A204.1 (cell line): Measurements from ENCODE around the gene FAM151B.
"Not testable (repeated sequence)": the region's sequence is repeated elsewhere in the genome, so short reads cannot be mapped to it uniquely, and the experiment has no call there.

ENCODE experiments used
- FAIRE-seq: peaks from 2 replicates; lab custom pipeline; 2012; peaks lifted over from hg19 to GRCh38; lab: Jason Lieb, UNC

Gene FAM151B

DNA sequence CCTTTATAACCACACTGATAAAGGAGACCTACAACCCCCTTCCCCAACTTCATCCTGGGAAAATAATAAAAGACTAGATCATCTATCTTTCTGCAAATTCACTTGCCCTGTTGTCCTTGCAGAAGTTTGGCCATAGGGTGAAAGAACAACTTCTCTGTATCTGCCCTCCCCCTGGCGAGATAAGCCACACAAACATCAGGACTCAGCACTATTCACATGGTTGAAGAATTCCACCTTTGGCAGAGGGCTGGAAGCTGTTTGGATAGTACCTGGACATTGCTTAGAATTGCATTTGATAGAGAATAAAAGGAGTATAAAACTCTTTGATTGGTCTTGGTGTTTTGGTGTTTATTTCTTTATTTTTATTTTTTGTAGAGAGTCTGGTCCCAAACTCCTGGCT lies 16.9 kb downstream of the FAM151B start:
- FAIRE-seq = no peak

DNA sequence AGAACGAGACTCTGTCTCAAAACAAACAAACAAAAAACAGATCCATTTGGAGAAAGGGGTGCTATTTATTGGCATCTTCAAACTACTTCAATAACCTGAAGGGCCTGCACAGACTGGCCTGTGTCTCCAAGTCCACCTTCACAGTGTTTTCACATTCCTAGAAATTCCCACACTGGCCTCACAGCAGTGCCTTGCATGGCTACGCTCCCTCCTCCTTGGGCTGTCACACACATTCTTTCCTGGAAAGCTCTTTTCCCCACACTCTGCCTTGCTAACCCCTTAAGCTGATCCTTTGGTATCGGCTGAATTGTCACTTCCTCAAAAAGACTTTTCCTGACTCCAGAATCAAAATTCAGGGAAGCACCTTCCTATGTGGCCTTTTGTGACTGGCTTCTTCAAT lies 19.8 kb downstream of the FAM151B start:
- no peak for FAIRE-seq

DNA sequence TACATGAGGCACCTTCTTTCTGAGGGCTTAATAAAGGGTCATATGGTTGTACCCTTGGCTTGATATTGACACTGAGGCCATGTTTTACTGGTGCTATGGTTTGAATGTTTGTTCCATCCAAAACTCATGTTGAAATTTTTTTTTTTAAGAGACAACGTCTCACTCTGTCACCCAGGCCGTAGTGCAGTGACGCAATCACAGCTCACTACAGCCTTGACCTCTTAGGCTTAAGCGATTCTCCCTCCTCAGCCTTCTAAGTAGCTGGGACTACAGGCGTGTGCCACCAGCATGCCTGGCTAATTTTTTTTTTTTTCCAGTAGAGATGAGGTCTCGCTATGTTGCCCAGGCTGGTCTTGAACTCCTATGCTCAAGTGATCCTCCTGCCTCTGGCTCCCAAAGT lies 20.9 kb downstream of the FAM151B start:
- no peak for FAIRE-seq

DNA sequence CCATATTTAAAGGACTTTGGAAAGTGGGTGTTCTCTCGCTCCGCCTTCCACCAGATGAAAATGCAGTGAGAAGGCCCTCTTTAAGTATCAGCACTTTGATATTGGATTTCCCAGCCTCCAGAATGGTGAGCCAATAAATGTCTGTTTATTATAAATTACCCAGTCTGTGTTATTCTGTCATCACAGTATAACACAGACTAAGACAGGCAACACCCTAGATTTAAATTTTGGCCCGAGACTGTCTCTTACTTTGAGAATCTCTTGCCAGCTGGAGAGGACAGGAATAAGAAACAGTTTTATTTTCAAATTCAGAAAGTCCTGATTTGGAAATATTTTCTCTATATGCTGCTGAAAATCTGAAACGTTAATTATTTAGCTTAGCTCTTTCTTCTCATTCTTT lies 21.5 kb downstream of the FAM151B start:
- no peak for FAIRE-seq

DNA sequence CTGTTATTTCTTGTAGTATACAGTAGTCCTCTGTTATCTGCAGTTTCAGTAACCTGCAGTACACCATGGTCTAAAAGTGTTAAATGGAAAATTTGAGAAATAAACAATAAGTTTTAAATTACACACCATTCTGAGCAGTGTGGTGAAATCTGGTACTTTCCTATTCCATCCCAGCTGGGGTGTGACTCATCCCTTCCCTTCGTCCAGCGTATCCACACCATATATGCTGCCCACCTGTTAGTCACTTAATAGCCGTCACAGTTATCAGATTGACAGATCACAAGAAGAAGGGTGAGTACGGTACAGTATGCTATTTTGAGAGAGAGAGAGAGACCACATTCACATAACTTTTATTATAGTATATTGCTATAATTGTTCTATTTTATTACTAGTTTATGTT lies 28.9 kb downstream of the FAM151B start:
- no peak for FAIRE-seq

DNA sequence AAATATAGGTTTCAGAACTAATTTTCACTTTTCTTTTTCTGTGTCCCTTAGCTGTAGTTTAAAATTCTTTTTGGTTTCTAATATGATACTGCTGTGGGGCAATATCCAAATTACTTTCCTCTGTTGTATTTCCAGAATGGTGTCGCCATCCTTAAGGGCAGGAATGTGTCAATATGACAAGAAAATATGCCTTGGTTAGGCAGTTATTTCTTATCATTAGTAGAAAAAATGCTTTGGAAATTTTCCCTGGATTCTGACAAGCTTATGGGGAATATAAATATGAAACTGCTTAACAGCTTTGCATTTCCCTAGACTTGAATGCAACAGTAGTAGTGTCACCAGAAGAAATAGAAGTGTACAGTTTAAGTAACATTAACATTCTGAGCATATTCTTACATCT lies 52.8 kb downstream of the FAM151B start:
- FAIRE-seq = no peak

DNA sequence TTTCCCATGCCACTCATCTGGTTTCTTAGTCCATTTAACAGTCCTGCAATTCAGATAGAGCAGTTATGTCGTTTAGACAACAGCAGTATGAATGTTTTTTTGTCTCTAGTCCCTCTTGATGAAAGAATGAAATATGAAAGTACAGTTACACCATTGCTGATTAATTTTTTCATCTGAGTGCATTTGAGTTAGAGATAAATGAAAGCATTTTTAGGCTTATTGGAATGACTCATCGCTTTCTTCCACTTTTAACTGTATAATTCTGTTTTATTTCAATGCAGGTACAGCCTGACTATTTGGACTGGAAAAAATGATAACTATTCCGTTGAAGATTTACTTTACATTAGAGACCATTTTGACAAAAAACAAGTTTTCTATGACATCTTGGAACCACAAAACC lies 53.5 kb downstream of the FAM151B start:
- no peak for FAIRE-seq

DNA sequence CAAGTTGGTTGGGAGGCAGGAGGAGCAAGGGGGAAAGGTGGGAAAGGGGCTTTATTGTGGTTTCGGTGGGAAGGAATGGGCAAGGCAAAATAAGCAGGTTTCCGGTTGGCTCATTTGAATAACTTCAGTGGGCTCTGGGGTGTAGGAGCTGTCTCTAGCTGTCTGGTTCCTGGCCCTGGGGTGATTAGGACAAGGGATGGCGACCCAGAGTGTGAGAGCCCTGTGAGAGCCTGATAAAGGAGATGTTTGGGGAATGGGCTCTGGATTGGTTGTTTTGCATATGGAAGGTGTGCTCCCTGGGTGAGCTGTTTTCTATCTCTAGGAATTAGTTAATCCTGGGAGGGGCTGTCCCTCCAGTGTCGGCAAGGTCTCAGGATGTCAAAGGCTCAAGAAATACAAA lies 66.7 kb downstream of the FAM151B start:
- FAIRE-seq = no peak

DNA sequence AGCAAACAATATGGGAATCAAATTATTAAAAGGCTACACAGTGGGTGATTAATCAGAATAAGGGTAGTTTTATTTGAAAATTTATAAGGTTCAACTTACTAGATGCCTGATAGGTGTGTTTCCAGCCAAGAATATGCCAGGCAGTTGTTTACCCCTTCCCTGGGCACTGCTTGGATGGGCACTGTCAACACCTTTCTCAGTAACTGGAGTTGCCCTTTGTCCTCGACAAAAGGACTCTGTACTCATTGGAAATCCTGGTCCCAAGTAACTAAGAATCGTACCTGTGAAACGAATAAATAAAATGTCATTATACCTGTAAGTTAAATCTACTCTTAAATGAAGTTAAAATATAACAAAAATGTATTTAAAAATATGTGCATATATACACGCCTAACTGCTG lies 67.2 kb downstream of the FAM151B start:
- FAIRE-seq = no peak

DNA sequence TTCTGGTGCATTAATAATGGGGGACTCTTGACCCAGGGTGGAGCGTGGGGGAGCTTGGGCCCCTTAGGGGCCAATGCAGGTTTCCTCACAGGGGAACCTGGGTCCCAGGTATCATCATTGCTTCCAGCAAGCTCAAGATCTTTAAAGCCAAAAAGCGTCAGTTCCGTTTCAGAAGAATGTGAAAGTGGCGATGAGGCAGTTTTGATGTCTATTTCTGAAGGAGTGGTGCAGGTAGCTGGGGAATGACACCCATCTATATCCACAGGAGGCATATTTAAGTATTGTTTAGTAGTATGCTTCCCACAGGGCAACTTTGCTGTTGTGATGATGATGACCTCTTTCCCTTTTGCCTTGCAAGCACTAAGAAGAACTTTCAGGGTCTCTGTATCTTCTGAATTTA lies 71.3 kb downstream of the FAM151B start:
- FAIRE-seq = no peak

DNA sequence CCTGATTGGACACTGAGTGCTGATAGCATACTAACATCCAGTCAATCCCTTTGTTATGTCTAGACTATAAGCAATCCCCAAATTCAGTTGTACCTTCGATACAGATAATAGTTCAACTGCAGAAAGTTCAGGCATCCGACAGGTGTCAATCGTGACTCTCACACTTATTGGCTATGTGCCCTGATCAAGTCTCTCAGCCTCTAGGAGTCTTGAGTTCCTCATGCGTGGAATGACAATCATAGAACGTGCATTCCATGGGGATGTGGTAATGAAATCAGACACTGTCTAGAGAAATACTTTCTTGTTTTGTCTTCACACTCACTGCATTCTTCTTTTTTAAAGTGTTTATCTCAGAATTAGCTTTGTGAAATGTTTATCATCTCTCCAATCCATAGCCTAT lies 77.4 kb downstream of the FAM151B start:
- no peak for FAIRE-seq

DNA sequence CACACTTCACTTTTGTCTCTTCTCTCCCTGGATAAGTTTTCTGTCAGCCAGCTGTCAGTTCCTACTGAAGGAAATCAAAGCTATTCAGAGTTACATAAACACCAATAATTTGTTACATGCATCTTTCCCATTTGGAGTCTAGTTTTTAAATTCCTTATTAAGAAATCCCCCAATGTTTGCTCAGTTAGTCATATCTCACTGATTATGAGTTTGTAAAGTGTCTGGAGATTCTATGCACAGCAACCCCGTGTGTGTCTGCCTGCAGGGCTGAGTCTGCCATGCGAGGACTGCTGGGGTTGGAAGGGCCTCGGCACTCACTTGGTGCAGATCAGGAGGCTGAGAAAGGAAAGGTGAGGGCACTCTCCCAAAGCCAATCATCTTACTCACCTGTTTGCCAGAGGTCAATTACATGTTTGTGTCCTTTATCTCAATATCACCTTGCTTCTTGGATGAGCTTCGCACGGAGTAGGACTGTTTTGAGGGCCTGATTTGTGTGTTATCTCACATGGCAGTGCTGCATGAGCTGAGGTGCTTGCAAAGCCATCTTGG lies 78.9 kb downstream of the FAM151B start:
- no peak for FAIRE-seq

DNA sequence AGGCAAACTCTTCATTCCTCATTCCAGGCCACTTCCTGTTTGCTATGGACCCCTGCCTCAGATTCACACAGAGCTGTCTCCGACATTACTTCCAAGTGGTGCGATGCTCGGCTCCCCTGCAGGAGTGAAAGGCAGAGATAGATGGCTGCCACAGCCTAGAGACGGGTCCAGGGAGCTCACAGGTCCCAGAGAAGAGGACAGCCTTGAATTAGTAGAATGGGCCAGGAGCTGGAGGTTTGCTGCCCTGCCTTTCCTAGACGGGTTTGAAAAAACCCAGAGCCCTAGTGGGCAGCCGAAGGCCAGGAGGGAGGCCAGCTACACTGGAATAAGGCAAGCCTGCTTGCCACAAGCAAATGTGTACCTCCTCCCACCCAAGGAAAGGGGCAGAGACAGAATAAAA lies 80.4 kb downstream of the FAM151B start:
- no peak for FAIRE-seq

DNA sequence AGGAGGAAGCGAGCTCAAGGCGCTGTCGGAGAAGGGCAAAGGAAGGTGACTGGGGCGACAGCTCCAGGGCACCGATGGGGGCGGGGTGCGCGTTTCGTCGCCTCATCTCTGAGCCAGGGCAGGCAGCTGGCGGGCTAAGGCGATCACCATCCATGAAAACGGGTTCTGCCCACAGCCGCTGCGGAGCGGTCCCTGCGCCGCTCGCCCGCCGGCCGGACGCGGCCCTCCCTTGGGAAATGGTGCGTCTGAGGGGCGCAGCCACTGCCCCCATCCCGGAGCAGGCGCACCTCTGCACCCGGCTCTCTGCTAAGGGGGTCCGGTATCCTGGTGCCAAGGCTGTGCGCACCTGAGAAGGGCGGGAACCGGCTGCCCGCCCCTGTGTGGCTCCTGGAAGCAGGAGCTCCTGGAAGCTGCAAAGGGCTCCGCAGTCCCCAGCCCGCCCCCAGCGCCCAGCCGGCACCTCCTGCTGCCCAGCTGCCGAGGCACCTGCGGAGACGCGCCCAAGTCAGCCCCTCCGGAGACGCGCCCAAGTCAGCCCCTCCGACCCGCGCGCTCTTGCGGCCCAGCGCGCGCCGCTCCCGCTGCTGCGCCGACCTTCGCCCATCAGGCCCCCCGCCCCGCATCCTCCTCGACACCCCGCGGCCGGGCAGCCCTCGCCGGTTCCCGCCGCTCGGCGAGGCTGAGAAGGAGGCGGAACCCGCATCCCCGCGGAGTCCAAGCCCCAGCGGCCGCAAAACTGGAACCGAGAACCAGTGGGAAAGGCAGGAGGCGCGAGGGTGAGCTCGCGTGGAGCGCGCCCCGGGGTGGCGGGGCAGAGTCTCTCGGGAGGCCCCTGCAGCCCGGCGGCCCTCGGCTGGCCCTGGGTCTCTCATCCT lies 81.4 kb downstream of the FAM151B start:
- FAIRE-seq = no peak

DNA sequence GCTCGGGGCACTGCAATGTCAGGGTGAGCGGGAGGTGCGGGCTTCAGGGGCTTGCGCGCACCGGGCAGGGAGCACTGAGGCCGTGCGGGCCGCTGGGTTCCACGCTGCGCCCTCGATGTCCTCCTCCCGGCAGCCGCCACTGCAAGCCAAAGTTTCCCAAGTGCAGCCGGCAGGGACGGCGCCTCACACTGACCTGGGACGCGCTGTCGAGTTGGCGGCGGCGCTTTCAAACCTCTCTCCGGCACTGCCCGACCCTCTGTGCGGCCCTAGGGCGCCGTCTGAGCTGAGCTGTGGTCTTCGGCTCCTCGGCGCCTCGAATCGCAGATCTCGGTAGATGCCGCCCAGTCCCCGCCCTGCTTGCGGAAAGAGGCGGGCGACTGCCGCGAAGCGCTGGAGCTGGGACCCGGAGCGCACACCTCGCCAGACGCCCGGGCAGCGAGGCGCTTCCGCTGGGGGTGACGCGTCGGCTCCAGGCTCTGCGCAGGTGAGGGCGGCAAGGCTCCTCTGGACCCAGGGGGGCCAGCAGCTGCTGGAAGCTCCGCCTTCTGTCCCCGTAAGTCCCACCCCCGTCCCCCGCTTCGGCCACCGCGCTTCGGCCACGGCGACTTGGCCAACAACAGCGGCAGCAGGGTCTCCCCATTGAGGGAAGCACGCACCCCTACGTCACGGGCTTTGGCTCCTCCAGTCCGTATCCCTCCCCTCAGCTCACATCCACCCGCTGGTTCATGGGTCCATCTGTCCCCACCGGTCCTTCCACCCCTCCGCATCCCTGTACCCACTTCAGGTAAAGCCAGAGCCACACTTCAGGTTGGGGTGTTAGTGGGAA lies 82.3 kb downstream of the FAM151B start, which contains the start of gene ANKRD34B:
Gene ANKRD34B, minus strand, starts transcription at position 320 of the 826 bp plus-strand sequence. CDS start 10,261 bp downstream, outside the sequence.
- no peak for FAIRE-seq

DNA sequence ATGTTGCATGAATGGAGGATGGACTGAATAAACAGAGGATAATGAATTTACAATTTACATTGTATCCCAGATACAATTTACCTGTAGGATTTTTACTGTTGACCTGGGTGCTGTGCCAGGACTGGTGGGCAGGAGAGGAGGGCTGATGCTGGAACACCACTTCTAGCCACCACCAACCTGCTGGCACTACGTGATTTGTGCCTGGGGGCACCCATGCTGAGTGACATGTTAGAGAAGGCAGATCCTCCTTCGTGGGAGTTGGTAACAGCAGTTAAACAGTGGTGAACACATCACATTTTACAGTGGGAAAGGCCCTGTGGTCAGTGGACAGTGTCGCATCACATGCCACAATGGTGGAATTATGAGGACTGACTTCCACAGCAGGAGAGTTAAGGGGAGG lies 85.2 kb downstream of the FAM151B start:
- no peak for FAIRE-seq

DNA sequence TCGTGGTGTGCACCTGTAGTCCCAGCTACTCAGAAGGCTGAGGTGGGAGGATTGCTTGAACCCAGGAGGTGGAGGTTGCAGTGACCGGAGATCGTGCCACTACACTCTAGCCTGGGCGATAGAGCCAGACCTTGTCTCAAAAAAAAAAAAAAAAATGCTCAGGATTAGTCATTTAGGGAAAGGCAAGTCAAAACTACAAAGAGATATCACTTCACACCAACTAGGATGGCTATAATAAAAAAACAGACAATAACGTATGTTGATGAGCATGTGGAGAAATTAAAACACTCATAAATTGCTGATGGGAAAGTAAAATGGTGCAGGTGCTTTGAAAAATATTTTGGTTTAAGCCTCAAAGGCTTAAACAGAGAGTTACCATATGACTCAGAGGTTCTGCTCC lies 88.5 kb downstream of the FAM151B start:
- FAIRE-seq = no peak

DNA sequence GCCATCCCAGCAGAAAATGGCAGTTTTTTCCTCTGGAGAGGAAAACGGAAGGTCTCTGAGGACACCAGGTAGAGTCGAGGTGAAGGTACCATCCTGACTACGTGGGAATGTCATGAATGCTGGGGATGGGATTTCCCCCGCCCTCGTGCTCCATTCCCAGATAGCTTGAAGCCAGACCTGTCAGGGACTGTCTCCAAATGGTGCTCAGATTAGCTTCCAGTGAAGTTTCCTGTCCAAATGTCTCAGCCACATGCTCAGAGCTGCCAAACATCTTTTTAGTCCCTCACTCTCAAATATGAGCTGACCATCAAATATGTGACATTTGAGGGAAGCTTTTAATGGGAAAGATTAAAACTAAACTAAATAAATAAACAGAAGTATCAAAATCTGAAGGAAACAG lies 89.8 kb downstream of the FAM151B start:
- FAIRE-seq = no peak

DNA sequence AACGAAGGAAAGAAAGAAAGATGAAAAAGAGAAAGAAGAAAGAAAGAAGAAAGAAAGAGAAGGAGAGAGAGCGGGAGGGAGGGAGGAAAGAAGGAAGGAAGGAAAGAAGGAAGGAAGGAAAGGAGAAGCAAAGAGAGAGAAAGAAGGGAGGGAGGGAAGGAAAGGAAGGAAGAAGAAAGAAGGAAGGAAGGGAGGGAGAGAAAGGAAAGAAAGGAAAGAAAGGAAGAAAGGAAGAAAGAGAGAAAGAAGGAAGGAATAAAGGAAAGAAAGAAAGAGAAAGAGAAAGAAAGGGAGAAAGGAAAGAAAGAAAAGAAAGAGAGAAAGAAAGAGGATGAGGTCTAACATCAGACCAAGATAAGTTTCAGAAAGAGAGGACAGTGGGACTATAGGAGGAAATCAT lies 91.2 kb downstream of the FAM151B start:
- no peak for FAIRE-seq

DNA sequence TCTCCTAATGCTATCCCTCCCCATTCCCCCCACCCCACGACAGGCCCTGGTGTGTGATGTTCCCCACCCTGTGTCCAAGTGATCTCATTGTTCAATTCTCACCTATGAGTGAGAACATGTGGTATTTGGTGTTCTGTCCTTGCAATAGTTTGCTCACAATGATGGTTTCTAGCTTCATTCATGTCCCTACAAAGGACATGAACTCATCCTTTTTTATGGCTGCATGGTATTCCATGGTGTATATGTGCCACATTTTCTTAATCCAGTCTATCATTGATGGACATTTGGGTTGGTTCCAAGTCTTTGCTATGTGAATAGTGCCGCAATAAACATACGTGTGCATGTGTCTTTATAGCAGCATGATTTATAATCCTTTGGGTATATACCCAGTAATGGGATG lies 92.4 kb downstream of the FAM151B start:
- FAIRE-seq = not testable (repeated sequence)

DNA sequence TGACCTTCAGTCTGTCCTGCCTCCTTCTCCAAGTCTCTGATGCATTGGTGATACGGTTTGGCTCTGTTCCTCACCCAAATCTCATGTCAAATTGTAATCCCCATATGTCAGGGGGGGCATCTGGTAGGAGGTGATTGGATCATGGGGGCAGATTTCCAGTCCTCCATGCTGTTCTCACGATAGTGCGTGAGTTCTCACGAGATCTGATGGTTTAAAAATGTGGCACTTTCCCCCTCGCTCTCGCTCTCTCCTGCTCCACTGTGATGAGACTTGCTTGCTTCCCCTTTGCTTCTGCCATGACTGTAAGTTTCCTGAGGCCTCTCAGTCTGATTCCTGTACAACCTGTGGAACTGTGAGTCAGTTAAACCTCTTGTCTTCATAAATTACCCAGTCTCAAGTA lies 96.9 kb downstream of the FAM151B start:
- no peak for FAIRE-seq

DNA sequence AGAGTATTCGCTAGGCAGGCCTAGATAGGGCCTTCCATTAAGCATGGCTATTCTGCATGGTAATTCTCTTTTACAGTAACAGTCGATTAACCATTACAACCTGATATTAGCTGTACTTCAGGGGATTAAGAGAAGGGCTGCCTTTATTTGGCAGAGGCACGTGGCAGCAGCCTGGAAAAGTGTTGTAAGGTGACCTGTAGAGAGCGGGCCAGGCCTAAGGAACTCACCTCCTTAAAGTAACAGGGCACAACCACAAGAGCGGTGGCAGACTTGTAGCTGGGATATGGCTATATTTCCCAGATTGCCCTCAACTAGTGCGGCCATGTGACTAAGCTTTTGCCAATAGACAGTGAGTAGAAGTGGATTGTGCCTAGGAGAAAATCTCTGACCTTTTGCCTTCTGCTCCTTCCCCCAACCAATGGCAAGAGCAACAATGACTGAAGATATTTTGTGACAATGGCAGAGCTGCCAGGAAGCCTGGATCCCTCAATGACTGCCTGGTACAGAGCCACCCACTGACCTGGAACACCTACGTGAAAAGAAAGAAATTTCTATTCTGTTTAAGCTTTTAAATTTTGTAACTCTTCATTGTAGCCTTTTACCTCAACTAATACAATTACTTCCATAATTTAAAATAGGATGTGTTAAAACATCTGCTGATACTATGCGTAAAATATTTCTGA lies 101.1 kb downstream of the FAM151B start:
- FAIRE-seq = no peak

DNA sequence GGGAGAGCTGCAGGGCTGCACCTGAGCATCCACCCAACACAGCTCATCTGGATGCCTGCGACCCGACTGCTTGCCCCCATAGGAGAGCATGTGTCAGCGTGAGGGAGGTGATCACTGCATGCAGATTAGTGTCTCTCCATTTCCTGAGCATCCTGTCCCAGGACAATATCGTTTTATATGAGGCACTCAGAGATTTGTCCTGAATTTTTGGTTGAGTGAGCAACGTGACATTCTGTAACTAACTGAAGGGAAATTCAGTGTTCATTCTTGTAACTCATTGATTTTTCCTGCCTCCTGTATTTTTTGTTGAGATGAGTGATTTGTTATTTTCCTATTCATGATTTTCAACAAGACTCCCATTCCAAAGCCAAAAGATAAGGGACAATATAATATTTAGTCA lies 102.9 kb downstream of the FAM151B start:
- FAIRE-seq = no peak
